Liver (tissue), 3 donors: Measurements from ENCODE around the gene METTL8.

ENCODE experiments used
- CTCF ChIP-seq: fragments of 150-350 bp; IDR thresholded peaks from 2 replicates; pipeline ENCODE4 v1.5.1; 2017; ENCODE audit warnings: improper control_type of control experiment, low read depth, low read length; ENCODE audit not compliant: missing input control
- FOXA1 ChIP-seq: IDR thresholded peaks from 2 replicates; pipeline ENCODE4 v1.6.1; 2016; ENCODE audit warnings: antibody characterized with exemption
- GABPA ChIP-seq, 2 donors: IDR thresholded peaks in 1 of 2; conservative IDR thresholded peaks in 1 of 2; 2 replicates each; pipeline ENCODE4 v1.6.1; 2016; ENCODE audit warnings: antibody characterized with exemption in 2 of 2, mild to moderate bottlenecking in 1 of 2, moderate library complexity in 1 of 2
- HNF4A ChIP-seq, 2 donors: conservative IDR thresholded peaks; 2 replicates each; pipeline ENCODE4 v1.6.1; 2016; ENCODE audit warnings: antibody characterized with exemption in 2 of 2, mild to moderate bottlenecking in 2 of 2
- JUND ChIP-seq, 2 donors: IDR thresholded peaks; 2 replicates each; pipeline ENCODE4 v1.6.1; 2016; ENCODE audit warnings: antibody characterized with exemption in 2 of 2
- RAD21 ChIP-seq, 2 donors: IDR thresholded peaks; 2 replicates each; pipeline ENCODE4 v1.6.1; 2016; ENCODE audit warnings: antibody characterized with exemption in 2 of 2, mild to moderate bottlenecking in 2 of 2
- YY1 ChIP-seq: IDR thresholded peaks from 2 replicates; pipeline ENCODE4 v1.6.1; 2016; ENCODE audit warnings: antibody characterized with exemption, mild to moderate bottlenecking
- TF ChIP-seq, protein P1 (sequence below): IDR thresholded peaks from 2 replicates; pipeline ENCODE4 v1.6.1; 2016; ENCODE audit warnings: antibody characterized with exemption
- TF ChIP-seq, protein P2 (sequence below): IDR thresholded peaks from 2 replicates; pipeline ENCODE4 v1.6.1; 2016; ENCODE audit warnings: antibody characterized with exemption, mild to moderate bottlenecking
- TF ChIP-seq, protein P3 (sequence below): IDR thresholded peaks from 2 replicates; pipeline ENCODE4 v1.6.1; 2016; ENCODE audit warnings: antibody characterized with exemption
- donor health status: healthy.
- donor health status: healthy.

DNA sequence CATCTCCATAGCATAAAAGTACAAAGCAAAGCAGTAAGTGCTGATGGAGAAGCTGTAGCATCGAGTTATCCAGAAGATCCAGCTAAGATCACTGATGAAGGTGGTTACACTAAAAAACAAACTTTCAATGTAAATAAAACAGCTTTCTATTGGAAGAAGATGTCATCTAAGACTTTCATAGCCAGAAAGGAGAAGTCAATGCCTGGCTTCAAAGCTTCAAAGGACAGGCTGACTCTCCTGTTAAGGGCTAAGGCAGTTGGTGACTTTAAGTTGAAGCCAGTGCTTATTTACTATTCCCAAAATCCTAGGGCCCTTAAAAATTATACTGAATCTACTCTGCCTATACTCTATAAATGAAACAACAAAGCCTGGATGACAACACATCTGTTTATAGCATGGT lies 44.0 kb downstream of the METTL8 start:
- TF ChIP-seq FOXA1 (no peak), JUND (IDR thresholded peaks at IDR 0.05) (no peak), CTCF (no peak), GABPA (IDR thresholded peaks at IDR 0.05 in 1 of 2, conservative IDR thresholded peaks at IDR 0.05 in 1 of 2) (no peak), YY1 (no peak), HNF4A (conservative IDR thresholded peaks at IDR 0.05) (no peak), RAD21 (IDR thresholded peaks at IDR 0.05) (no peak)
- TF ChIP-seq, protein P1, sequence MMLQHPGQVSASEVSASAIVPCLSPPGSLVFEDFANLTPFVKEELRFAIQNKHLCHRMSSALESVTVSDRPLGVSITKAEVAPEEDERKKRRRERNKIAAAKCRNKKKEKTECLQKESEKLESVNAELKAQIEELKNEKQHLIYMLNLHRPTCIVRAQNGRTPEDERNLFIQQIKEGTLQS, result no peak
- TF ChIP-seq, protein P2, sequence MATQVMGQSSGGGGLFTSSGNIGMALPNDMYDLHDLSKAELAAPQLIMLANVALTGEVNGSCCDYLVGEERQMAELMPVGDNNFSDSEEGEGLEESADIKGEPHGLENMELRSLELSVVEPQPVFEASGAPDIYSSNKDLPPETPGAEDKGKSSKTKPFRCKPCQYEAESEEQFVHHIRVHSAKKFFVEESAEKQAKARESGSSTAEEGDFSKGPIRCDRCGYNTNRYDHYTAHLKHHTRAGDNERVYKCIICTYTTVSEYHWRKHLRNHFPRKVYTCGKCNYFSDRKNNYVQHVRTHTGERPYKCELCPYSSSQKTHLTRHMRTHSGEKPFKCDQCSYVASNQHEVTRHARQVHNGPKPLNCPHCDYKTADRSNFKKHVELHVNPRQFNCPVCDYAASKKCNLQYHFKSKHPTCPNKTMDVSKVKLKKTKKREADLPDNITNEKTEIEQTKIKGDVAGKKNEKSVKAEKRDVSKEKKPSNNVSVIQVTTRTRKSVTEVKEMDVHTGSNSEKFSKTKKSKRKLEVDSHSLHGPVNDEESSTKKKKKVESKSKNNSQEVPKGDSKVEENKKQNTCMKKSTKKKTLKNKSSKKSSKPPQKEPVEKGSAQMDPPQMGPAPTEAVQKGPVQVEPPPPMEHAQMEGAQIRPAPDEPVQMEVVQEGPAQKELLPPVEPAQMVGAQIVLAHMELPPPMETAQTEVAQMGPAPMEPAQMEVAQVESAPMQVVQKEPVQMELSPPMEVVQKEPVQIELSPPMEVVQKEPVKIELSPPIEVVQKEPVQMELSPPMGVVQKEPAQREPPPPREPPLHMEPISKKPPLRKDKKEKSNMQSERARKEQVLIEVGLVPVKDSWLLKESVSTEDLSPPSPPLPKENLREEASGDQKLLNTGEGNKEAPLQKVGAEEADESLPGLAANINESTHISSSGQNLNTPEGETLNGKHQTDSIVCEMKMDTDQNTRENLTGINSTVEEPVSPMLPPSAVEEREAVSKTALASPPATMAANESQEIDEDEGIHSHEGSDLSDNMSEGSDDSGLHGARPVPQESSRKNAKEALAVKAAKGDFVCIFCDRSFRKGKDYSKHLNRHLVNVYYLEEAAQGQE, result no peak
- TF ChIP-seq, protein P3, sequence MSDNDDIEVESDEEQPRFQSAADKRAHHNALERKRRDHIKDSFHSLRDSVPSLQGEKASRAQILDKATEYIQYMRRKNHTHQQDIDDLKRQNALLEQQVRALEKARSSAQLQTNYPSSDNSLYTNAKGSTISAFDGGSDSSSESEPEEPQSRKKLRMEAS, result no peak
